HG03066 (cell line): ENCODE data around the gene GNLY.
"Not testable (repeated sequence)": the region's sequence is repeated elsewhere in the genome, so short reads cannot be mapped to it uniquely, and the experiment has no call there.

Experiments used
- ATAC-seq: cut with Tn5 transposase; IDR thresholded peaks from one replicate; pipeline ENCODE4 v1.9.1; 2021; ENCODE audit warnings: low read depth; ENCODE audit not compliant: unreplicated experiment

GNLY gene

GRCh38 chr2:85706599-85707296 lies 12.6 kb downstream of the GNLY start:
- no peak for ATAC-seq

GRCh38 chr2:85707304-85707703 lies 13.1 kb downstream of the GNLY start:
- ATAC-seq = no peak

- ATAC-seq = no peak
Measured at GRCh38 chr2:85708641-85709040, 14.5 kb downstream of the GNLY start.

GRCh38 chr2:85709401-85709811 lies 15.2 kb downstream of the GNLY start:
- ATAC-seq = no peak

- no peak for ATAC-seq
Measured at GRCh38 chr2:85710687-85711577, 16.8 kb downstream of the GNLY start.

- ATAC-seq = no peak
Measured at GRCh38 chr2:85711578-85712060, 17.5 kb downstream of the GNLY start.

GRCh38 chr2:85712336-85712735 lies 18.2 kb downstream of the GNLY start:
- ATAC-seq = no peak

GRCh38 chr2:85712849-85713612 lies 18.9 kb downstream of the GNLY start:
- no peak for ATAC-seq

- no peak for ATAC-seq
Measured at GRCh38 chr2:85713836-85714235, 19.7 kb downstream of the GNLY start.

GRCh38 chr2:85714421-85714820 lies 20.3 kb downstream of the GNLY start:
- ATAC-seq = not testable (repeated sequence)

- no peak for ATAC-seq
Measured at GRCh38 chr2:85714841-85715240, 20.7 kb downstream of the GNLY start.

GRCh38 chr2:85716346-85716914 lies 22.3 kb downstream of the GNLY start:
- ATAC-seq = no peak

GRCh38 chr2:85717308-85718008 lies 23.3 kb downstream of the GNLY start:
- ATAC-seq = no peak

GRCh38 chr2:85718009-85718391 lies 23.8 kb downstream of the GNLY start:
- no peak for ATAC-seq

GRCh38 chr2:85718885-85719492 lies 24.8 kb downstream of the GNLY start:
- no peak for ATAC-seq

- no peak for ATAC-seq
Measured at GRCh38 chr2:85719609-85720240, 25.6 kb downstream of the GNLY start.

- no peak for ATAC-seq
Measured at GRCh38 chr2:85720533-85720932, 26.4 kb downstream of the GNLY start.

GRCh38 chr2:85721641-85722040 lies 27.5 kb downstream of the GNLY start:
- no peak for ATAC-seq

- ATAC-seq = no peak
Measured at GRCh38 chr2:85722519-85722918, 28.4 kb downstream of the GNLY start.
